Left ventricle myocardium superior (tissue), 1 donor: ENCODE measurements around the gene LSM7. TPM values are rescaled to one million over a fixed set of nuclear protein-coding genes. Genes with fewer than 3 reads are reported as not detected.

Experiments
- ATAC-seq: fragments of 200-7000 bp; cut with Tn5 transposase; one replicate; pipeline ENCODE4 v1.9.1; 2020; ENCODE audit warnings: mild to moderate bottlenecking, moderate library complexity
- DNase-seq: peaks from one replicate; pipeline ENCODE4 v3.0.0-alpha.2; 2020
- intact Hi-C: fragments of 100-400 bp; cut with micrococcal nuclease; formaldehyde crosslinking; loops from one replicate; pipeline ENCODE4 v1.11.0; 2022
- long read RNA-seq: library from polyadenylated mRNA; unstranded; transcript quantifications from one replicate; pipeline ENCODE4 v2.0.0, GENCODE V29; 2021
- total RNA-seq: library from RNA; stranded (reverse); fragmentation: NEBNext Ultra II Directional; extraction: Animal tissue kit (Norgen Biotek cat#: 25700); gene quantifications from one replicate; pipeline ENCODE4 v1.2.1, GENCODE V29; 2021
- donor health status: DM: no; HTN: yes; CAD: no; lungs with severe emphysema.

LSM7 gene
- 43.8 TPM for total RNA-seq
- long read RNA-seq, transcript LSM7-201 (4 exons, 529 nt), result major isoform, 19 of 31 reads
- long read RNA-seq, partial matches to known transcripts, result 3 of 31 reads
- long read RNA-seq, other reads (novel, unspliced or antisense), result 0 of 31 reads

DNA sequence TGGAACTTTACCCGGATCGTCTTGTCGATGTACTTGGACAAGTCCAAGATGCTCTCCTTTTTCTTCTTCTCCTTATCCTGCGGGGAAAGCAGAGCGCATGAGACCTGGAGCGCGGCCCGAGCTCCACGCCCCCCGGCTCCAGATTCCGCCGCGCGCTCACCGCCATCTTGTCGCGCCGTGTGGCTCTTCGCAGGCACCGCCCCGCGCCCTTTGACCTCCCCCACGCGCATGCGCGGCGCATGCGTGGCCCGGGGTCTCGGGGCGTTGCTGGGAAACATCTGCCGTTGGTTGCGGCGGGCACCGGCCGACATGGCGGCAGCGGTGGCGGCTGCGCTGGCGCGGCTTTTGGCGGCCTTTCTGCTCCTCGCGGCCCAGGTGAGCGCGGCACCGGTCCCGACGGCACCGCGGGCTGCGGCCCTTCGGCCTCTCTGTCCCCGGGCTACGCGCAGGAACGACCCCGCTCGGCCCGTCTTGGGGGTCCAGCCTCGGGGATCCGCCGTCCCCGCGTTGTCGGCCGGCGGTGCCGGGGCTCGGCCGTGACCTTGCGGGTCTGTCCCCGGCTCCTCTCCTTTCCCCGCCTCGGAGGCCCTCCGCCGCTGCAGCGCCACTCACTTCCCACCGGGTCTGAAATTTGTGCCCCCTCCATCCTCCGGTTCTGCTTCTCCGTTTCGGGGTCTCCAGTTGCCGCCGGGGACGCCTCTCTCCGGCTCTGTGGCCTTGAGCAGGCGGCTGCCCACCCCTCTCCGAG lies at the start of gene LSM7, which contains the start of gene SPPL2B:
Gene LSM7 (minus strand): TSS at position 186 of the 748 bp plus-strand sequence. CDS start 20 bp downstream, at position 166.
Gene SPPL2B (plus strand): TSS at position 284 of the 748 bp plus-strand sequence. CDS start 26 bp downstream, at position 310.
- DNase-seq, result peak; percentile 96
- peak; percentile 97 for ATAC-seq
- intact Hi-C loops, result no loop called here

DNA sequence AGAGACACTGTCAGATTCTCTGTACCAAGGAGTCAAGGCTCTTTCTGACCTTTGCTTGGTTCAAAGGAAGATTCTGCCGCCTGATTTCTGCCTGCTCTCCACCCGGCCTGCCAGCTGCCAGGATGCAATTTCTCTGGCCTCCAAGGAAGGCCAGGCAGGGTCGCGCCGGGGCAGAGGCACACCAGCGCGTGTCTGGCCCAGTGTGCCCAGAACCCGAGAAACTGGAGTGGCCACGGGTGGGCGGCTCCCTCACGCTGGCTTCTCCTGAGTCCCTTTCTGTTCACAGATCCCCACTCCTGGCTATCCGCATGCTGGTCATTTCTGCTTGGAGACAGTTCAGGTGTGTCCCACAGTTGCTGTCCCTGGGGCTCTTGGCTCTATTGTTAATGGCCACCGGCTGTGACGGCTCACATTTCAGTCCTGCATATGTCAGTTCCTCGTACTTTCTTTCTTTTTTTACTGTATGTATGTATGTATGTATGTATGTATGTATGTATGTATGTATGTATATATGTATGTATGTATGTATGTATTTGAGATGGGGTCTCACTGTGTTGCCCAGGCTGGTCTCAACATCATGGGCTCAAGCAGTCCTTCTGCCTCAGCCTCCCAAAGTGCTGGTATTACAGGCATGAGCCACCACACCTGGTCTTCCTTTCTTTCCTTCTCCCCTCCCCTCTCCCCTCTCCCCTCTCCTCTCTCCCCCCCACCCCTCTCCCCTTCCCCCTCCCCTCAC lies 48.6 kb upstream of the LSM7 start:
- no peak for ATAC-seq
- intact Hi-C loops, result no loop called here
- DNase-seq, result no peak

DNA sequence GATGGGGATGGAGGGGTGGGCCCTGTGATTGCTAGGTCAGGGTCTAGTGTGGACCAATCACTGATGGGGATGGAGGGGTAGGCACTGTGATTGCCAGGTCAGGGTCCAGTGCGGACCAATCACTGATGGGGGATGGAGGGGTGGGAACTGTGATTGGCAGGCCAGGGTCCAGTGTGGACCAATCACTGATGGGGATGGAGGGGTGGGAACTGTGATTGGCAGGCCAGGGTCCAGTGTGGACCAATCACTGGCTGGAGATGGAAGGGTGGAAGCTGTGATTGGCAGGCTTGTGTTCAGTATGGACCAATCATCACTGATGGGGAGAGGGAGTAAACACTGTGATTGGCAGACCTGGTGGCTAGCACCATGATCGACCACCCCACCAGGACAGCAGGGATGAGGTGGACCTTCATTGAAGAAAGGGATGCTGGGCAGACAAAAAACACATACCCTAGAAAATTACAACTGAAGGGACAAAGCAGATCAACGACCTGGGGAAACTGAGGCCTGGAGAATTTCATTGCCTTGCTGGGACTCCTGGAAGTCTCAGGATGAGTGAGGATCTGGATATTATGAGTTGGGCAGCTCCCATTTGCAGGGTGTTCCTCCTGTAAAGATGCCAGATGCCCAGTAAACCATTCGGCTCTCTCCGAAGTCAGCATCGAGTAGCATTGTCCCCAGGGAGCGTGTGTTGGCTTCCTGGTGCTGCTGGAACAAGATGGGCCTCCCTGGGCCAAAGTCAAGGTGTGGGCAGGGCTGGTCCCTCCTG lies 47.2 kb upstream of the LSM7 start:
- ATAC-seq, result no peak
- intact Hi-C loops, result no loop called here
- no peak for DNase-seq

DNA sequence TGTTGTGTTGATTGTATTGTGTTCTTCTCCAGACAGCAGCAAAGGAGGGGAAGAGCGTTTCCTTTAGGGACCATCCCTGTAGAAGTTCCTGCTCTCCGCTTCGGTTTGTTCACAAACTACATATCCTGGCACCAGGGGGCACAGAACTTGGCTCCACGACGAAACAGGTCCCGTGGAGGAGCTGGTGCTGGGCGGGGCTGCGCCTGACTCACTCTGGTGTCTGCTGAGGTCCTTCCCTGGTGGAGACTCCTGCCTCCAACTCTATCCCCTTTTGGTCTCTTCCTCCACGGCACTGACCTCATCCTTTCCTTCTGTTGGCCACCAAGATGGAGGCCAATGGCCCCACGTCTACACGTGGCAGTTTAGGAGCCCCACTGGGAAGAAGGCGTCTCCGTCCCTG lies 46.4 kb upstream of the LSM7 start:
- DNase-seq (no peak), ATAC-seq (no peak)
- intact Hi-C loops, result no loop called here

DNA sequence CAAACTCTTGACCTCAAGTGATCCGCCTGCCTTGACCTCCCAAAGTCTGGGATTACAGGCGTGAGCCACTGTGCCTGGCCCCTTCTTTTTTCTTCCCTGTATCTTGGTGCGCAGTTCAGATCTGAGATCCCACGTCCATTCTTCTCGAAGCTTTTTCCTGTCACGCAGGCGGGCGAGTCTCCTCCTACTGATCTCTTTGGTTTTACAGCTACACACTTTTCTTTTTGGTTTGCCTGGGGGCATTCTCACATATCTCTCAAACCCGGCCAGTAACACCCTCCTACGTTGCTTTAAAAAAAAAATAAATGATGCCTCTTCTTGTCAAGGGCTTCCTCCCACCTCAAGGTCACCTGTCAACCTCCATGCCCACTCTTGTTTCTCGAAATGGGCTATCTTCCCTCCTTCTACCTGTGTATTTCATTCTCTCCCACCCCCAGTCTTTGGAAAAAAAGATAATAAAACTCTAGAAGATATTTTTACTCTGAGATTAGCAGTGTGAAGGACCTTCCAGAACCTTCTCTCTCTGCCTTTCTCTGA lies 43.8 kb upstream of the LSM7 start:
- no peak for DNase-seq
- intact Hi-C loops, result no loop called here
- ATAC-seq, result no peak

DNA sequence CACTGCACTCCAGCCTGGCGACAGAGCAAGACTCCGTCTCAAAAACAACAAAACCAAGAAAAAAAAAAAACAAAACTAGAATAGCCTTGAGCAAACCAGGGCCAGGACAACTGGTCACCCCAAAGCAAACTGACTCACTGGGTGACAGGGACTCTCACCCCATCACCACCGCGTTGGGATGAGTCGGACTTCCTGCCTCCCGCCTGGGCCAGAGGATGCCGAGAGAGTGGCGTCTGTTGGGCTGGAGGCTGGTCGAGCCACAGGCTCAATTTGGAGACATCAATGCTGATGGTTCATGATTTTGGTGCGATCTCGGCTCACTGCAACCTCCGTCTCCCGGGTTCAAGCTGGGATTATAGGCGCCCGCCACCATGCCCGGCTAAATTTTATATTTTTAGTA lies 43.3 kb upstream of the LSM7 start:
- intact Hi-C loops, result no loop called here
- no peak for DNase-seq
- no peak for ATAC-seq

DNA sequence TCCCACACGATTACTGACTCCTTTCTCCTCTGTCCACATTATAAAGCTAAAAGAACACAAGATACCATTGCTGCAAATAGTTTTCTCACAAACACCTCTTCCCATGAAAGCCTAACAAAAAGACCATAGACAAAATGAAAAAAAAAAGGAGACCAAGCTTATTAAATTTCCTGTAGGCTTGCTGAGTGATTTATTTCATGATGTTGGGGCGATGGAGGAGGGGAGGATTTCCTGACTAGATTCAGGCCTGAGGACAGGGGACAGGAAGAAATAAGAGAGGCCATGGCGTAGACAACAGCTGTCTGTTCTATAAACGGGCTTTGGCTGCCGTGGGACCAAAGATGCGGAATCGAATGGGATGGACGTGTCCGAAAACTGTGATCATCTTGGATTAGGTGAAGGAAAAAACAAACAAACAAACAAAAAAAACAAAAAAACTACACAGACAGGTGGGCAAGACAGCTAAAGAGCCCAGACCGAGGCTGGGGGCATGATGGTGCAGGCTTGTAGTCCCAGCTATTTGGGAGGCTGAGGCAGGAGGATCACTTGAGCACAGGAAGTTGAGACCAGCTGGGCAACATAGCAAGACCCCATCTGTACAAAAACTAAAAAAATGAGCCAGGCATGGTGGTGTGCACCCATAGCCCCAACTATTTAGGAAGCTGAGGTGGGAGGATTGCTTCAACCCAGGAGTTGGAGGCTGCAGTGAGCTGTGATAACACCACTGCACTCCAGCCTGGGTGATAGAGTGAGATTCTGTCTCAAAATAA lies 37.0 kb upstream of the LSM7 start:
- ATAC-seq (no peak), DNase-seq (no peak)
- intact Hi-C loops, result no loop called here

DNA sequence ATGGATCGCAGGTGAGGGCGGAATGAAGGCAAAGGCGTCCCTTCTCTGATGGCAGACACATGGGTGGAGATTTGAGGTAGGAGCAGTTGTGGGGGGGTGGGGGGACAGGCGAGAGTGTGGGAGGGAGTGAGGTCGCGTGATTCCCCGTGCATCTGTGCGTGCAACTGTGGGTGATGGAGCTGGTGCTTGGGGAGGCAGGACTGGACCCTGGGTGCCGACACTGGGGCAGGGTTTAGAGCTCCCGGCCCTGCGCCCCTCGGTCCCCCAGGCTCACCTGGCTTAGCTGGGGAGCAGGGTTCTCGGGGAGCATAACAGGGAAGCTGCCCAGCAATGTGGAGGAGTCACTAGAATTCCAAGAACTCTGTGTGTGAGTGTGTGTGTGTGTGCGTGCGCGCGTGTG lies 35.0 kb upstream of the LSM7 start:
- intact Hi-C loops, result no loop called here
- ATAC-seq, result no peak

DNA sequence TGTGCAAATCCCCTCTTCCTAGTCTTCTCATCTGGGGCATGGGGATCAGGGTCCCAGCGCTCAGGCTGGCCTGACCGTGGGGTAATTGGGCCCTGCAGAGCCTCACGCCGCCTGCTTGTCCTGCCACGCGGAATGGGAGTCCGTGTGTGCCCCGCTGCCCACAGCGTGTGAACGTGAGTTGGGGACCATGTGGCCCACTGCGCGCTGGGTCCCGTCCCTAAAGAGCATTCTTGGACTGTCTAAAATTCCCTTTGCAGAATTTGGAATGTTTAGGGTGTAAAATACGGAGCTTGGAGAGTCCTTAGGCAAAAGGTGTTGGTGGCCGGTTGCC lies 34.5 kb upstream of the LSM7 start:
- DNase-seq (no peak), ATAC-seq (no peak)
- intact Hi-C loops, result no loop called here

More for the DNA sequence above, 35.0 kb upstream of the LSM7 start:
- DNase-seq, result no peak

DNA sequence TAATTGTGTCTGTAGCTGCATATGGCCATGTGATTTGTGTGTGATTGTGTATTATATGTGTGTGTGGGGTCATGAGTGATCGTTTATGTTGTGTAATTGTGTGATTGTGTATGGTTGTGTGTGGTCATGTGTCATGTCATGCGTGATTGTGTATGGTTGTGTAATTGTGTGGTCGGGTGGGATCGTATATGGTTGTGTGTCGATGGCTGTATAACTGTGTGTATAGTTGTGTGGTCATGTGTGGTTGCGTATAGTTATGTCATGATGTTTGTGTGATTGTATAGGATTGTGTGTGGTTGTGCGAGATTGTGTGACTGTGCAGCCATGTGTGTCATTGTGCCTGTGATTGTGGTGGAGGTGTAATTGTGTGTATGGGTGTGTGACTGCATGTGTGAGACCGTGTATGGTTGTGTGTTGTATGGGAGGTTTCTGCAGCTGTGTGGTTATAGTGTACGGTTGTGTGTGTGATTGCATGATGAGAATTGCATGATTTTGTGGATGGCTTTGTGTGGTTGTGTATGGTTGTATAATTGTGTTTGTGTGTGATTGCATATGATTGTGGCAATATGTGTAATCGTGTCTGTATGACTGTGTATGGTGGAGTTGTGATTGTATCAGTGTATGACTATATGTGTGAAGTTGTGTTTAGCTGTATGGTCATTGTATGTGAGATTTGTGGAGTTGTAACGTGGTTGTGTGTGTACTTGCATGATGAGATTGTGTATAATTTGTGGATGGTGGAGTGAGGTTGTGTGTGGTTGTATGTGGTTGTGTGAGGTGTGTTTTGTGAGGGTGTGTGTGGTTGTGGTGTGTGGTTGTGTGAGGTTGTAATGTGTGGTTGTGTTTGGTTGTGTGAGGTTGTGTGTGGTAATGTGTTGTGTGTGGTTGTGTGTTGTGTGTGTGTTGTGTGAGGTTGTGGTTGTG lies 33.9 kb upstream of the LSM7 start:
- intact Hi-C loops, result no loop called here

DNA sequence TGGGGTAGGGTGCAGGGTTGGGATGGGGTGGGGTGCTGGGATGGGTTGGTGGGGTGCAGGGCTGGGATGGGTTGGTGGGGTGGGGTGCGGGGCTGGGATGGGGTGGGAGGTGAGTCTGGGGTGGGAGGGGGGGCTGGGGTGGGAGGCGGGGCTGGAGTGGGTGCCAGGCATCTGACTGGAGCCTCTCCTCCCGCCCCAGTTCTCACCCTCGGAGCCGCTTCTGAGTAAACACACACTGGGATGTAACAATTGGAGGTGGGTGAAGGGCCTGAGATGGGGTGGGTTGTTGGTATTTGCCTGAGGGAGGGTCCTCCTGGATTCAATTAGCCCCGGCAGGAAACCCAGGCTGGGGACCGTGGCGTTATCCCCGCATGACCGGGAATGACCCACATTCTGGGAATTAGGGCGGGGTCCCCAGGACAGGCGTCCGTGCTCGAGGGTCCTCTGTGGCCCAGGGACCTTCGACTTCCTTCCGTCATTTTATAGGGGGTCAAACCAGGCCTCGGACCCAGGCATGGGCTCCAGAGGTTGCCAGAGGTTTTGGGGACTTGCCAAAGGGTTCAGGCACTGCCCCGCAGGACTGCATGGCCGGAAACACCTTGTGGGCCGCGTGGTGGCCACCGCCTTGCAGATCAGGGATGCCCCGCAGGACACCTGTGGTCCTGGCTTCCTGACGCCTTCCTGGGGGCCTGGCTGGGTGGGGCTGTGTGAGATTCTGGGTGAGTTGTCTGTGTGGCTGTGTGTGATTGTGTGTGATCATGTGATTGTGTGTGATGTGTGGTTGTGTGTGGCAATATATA lies 33.1 kb upstream of the LSM7 start:
- DNase-seq (no peak), ATAC-seq (no peak)
- intact Hi-C loops, result no loop called here

More for the DNA sequence above, 33.9 kb upstream of the LSM7 start:
- ATAC-seq (no peak), DNase-seq (no peak)

DNA sequence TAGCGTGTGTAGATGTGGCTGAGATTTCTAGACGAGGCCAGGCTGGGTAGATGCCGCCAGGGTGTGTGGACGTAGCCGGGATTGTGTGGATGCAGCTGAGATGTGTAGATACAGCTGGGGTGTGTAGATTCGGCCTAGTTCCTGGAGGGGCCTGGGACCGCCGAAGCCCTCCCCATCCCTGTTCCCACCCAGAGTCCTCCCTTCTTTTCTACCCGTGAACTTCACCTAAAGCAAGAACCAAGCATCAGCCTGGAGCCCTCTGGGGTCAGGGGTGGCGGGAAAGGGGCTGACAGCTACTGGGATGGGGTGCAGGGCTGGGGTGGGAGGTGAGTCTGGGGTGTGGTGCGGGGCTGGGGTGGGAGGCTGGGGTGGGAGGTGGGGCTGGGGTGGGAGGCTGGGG lies 32.4 kb upstream of the LSM7 start:
- DNase-seq, result no peak
- no peak for ATAC-seq
- intact Hi-C loops, result no loop called here

DNA sequence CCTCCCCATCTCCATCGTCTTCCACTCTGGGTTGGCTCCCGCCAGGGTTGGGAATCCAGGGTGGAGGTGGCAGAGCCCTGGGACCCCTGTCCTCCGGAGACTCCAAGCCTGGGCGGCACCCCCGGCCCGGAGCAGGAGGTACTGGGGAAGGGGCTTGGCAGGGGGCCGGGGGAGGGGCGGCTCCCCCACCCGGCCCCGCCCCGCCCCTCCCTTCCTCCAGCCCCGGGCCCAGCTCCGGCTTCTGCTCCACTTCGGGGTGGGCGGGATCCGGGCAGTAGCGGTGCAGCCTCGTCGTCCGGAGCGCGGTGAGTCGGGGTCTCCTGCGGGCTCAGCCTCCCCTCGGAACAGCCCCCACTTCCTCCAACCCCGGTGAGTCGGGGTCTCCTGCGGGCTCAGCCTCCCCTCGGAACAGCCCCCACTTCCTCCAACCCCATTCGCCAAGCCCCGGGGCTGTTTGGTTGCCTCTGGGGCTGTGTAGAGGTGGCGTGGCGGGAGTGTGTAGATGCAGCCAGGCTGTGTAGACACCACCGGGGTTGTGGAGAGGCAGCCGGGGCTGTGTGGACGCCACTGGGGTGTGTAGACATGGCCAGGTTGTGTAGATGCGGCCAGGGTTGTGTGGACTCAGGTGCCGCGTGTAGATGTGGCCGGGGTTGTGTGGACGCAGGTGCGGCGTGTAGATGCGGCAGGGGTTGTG lies 31.8 kb upstream of the LSM7 start, which contains the start of gene TMPRSS9:
Gene TMPRSS9 (plus strand): TSS at position 274 of the 694 bp plus-strand sequence. CDS start 29,521 bp downstream, outside the sequence.
- DNase-seq (no peak), ATAC-seq (no peak)
- intact Hi-C loops, result no loop called here

DNA sequence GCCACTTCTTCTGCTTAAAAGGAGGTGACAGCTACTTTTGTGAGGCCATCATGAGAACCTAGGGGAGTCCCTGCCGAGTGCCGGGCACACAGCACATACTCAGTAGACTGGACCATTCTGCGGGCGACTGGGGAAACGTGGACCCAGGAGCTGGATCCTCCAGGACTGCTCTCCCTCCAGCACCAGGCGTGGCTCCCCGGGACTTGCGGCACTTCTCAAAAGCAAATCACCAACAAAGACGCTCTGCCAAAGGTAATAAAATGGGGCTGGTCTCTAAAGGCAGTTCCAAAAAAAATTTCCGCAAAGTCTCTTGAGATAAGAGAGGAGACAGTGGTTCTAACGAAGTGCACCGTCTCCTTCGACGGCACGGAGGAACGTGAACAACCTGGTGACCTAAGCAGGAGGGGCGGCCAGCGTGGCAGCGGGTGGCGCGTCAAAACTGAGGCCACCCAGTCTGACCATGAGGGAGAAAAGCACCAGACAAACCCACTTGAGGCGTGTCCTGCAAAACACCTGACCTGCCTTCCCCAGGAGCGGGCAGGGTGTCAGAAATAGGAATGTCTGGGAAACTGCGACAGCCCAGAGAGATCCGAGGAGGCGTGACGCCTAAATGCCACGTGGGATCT lies 30.3 kb upstream of the LSM7 start:
- ATAC-seq, result no peak
- intact Hi-C loops, result no loop called here
- no peak for DNase-seq

DNA sequence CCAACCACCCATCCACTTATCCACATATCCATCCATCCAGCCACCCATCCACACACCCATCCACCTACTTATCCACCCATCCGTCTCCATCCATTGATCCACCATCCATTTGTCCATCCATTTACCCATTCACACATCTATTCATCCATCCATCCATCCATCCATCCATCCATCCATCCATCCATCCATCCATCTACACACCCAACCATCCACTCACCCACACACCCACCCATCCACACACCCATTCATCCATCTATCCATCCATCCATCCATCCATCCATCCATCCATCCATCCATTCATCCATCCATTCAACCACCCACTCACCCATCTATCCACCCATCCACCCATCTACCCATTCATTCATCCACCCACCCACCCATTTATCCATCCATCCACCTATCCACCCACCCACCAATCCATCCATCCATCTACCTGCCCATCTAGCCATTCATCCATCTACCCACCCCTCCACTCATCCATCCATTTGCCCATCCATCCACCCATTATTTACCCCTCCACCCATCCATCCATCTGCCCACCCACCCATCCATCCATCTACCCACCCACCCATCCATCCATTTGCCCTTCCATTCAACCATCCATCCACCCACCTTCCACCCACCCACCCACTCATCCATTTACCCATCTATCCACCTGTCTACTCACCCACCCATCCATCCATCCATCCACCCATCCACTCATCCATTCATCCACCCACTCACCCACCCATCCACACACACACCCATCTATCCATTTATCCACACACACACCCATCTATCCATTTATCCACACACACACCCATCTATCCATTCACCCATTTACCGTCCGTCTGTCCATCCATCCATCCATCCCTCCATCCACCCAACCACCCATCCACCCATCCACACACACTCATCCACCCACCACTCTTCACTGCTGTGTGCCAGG lies 29.2 kb upstream of the LSM7 start:
- ATAC-seq (no peak), DNase-seq (no peak)
- intact Hi-C loops, result no loop called here
